ENCODE data around the gene SEM1.
"Not testable (repeated sequence)": the region's sequence is repeated elsewhere in the genome, so short reads cannot be mapped to it uniquely, and the experiment has no call there.

SEM1 gene

DNA sequence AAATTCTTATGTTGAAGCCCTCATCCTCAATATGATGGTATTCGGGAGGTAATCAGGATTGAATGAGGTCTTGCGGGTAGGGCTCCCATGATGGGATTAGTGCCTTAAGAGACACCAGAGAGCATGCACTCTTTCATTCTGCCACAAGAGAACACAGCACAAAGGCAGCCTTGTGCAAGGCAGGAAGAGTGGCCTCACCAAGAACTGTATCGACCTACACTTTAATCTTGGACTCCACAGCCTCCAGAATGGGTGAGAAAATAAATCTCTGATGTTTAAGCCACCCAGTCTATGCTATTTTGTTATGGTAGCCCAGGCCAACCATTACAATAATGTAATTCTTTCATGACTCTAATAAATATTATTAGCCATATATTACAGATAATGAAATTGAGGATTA lies 8.4 kb downstream of the SEM1 start:
- DNase-seq (ENCODE audit: low read depth in 2 of 2), result no peak

DNA sequence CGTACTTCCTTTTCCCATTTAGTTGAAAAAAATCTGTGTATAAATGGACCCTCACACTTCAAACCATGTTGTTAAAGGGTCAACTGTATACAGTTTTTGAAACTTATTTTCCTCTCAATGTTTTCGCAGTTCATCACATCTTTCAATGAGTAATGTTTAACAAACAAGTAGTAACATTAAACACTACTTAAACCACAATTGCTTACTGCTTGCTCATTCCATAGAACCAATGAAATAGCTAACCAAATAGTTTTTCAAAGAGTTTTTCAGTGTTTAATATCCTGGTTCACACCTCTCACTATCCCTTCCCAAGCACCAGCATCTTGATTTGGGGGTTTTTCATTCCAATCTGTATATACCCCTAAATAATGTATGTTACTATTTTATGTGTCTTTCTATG lies 9.1 kb downstream of the SEM1 start:
- DNase-seq (ENCODE audit: low read depth in 2 of 2), result no peak

DNA sequence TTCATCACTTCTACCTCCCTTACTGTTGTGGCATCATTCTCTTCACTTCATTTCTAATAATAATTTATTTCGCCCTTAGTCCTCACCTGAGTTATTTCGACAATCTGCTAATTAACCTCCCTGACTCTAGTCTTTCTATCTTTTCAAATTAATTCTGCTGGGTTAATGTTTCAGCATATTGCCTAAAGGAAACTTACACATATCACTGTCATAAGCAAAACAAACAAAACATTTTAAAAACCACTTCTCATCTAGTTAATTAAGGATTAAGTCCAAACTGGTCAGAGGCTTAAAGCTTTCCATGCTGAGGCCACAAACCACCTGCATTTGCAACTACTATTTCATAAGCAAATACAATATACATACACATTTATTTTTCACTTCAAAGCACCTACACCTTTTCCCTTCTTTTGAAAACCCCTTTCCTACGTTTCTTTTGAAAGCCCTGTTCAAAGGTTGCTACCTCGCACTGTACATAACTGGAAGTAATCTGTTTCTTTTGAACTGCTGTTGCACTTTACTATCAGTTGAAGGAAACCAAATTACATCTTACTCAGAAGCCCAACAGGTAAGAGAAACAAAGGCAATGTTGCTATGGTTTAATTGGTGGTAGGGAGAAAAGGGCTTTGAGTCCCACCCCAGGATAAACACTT lies 10.3 kb downstream of the SEM1 start:
- DNase-seq (ENCODE audit: low read depth in 2 of 2), result no peak

DNA sequence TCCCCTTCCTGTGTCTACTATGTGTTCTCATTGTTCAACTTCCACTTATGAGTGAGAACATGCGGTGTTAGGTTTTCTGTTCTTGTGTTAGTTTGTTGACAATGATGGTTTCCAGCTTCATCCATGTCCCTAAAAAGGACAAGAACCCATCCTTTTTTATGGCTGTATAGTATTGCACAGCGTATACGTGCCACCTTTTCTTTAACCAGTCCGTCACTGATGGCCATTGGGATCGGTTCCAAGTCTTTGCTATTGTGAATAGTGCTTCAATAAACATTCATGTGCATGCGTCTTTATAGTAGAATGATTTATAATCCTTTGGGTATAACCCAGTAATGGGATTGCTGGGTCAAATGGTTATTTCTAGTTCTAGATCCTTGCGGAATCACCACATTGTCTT lies 11.2 kb downstream of the SEM1 start:
- DNase-seq (ENCODE audit: low read depth in 2 of 2), result not testable (repeated sequence)

DNA sequence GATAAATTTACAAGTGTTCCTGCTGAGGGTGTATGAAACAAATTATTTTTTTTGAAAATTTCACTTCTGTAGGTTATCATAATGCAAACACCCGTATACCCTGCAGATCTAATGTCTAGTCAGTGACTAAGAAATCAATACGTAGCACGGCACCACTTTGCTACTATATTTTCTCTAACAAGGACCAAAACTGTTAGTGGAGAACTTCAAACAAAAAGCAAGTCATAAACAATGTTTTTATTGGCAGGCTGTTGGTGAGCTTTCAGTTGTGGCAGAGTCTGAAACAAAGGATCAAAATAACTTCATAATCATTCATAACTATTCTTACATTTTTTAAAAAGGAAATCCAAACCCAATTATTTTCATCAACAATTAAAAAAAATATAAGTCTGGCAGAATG lies 11.8 kb downstream of the SEM1 start:
- no peak for DNase-seq (ENCODE audit: low read depth in 2 of 2)

DNA sequence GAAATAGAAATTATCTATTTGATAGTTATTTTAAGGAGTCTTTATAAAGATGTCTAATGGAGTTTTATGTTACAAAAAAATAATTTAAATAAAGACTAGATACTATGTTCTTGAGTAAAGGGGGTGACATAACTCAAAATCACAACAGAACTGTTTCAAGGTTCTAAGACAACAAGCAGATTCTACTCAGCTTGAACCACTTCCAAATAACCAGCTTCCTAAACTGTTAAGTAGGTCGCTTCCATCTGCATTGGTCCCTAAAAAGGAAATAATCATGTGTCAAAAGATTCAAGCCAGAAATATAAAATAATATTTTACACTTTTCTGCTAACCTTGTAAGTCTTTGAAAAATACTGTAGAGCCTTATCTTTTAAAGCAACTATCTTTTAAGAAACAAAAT lies 14.1 kb downstream of the SEM1 start:
- no peak for DNase-seq (ENCODE audit: low read depth in 2 of 2)

DNA sequence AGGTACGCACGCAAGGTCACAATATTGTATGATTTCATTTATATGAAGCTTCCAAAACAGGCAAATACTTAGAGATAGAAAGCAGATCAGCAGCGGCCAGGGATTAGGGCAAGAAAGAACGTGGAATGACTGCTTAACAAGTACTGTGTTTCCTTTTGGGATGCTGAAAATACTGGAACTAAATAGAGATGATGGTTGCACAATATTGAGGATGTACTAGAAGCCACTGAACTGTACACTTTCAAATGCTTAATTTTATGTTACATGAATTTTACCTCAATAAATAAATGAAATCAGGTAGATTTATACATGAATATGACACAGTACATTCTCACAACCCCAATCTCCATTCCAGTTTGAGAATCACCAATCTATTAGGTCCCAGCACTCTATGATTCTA lies 15.6 kb downstream of the SEM1 start:
- no peak for DNase-seq (ENCODE audit: low read depth in 2 of 2)

DNA sequence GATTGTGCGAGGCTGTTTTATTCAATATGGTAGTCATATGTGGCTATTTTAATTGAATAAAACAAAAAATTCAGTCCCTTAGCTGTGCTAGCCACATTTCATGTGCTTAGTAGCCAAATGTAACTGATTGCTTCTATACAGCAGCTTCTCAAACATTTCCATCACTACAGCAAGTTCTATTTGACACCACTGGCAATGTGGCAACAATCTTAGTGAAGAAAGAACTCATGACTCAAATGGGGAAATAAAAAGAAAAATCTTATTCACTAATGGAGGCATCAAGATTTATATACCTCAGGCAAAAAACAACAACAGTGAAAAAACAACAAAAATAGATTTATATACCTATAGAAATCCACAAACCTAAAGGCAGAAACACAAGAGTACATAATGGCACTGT lies 17.9 kb downstream of the SEM1 start:
- no peak for DNase-seq (ENCODE audit: low read depth in 2 of 2)

DNA sequence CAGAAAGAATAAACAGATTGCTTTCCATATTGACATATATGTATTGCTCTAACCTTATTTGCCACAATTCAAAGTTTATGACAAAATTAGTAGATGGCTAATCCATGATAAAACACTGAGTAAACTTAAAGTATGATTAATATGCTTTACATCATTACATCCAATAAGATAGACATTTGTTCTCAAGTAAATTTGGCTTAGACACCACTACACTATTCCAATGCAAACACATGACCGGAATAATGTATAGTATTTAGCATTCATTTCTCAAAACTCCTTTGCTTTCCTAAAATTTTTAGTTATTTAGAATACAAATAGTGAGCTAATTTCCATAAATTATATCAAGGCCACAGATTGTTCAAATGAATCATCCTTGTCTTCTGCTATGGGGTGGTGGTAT lies 20.2 kb downstream of the SEM1 start:
- no peak for DNase-seq (ENCODE audit: low read depth in 2 of 2)

DNA sequence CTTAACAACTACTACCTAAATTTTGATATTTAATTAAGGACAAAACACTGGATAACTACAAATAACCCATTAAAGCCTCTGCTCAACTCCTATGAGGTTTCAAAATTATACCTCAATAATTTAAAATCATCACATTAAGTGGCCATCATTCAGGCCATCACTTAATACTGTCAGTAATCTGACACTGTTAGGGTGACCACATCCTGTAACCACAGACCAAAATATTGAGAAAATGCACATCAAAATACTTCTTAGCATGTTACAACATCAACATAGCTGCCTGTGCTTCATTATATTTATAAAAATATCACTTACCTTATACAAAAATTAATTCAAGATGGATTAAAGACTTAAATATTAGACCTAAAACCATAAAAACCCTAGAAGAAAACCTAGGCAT lies 23.3 kb downstream of the SEM1 start:
- DNase-seq (ENCODE audit: low read depth in 2 of 2), result no peak

DNA sequence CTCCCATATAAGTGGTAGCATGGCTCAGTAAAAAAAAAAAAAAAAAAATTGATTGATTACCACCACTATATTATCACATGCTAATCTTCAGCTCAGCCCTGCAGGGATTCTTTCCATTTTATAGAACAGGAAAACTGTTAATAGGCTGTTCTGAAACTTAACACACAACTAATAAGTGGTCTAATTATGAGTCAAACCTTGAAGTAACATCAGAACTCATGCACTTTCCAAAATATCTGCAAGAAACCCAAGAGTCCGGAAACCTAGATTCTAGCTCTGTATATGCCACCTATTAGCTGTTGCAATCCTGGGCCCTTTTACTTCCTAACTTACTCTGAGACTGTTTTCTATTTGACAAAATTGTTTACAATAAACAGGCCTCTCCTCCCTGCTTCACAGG lies 23.9 kb downstream of the SEM1 start:
- no peak for DNase-seq (ENCODE audit: low read depth in 2 of 2)

DNA sequence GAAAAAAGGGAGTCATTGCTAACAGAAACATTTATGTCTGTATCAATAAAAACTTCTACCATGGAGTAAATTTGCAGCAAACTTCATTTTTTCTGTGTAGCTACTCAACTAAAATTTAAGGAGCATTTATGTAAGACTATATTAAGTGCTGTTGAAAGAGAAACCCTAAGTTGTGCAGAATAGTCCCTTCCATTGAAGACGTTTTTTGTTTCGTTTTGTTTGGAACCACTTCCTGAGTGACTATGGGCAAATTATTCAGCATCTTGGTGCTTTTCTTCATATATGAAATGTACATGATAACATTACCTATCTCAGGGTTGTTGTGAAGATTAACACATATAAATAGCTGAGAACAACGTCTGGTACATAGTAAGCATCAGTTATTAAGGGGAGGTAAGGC lies 24.3 kb downstream of the SEM1 start:
- no peak for DNase-seq (ENCODE audit: low read depth in 2 of 2)

DNA sequence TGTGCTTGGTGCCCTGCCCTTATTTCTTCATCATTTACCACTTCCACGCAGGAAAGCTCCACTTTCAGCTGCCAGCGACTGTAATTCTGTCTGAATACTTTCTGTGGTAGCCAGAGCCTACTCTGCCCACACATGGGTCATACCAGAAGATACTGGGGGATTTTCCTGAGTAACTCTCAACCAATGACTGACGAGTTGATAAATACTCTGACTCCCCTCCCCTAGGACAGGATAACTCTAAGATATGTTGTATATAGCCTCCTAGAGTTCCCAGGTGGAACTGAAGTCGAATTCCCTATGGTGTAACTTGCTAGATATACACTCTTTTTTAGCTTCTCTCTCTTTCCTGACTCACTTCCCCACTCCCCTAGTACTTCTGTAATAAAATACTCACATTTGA lies 29.8 kb downstream of the SEM1 start:
- no peak for DNase-seq (ENCODE audit: low read depth in 2 of 2)

DNA sequence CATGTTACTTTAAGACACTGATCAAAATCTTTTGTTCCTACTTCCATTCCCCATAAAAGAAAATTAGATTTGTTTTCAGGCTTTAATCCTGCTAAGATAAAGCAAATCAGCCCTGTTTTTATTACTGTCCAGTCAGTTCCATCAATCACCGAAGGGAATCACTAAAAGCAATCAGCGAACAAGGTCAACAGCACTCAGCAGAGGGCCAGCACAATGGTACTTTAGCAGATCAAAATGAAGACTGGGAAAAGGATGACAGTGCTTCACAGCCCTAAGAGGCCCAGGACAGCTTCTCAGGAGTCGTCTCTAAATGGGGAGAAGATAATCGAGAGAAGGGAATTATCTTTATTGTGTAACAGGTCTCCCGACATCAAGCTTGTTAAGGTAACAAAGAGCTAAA lies 32.7 kb downstream of the SEM1 start:
- no peak for DNase-seq (ENCODE audit: low read depth in 2 of 2)

DNA sequence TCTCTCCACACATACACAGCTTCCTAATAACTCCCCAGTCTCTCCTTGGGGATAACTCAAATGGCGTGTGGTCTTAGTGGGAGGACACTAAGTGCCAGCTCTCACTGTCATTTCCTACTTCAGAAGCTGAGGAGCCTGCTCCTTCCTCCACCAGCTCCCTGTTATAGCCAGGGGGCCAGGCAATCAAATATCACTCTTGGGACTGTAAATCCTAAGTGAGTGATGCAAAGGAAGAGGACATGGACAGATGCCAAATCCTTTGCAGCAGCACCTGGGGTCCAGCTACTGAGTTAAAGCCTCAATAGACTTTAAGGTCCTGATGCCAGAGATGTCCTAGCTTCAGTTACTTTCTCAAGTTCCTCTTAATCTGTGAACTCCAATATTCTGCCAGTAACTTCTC lies 34.1 kb downstream of the SEM1 start:
- no peak for DNase-seq (ENCODE audit: low read depth in 2 of 2)

DNA sequence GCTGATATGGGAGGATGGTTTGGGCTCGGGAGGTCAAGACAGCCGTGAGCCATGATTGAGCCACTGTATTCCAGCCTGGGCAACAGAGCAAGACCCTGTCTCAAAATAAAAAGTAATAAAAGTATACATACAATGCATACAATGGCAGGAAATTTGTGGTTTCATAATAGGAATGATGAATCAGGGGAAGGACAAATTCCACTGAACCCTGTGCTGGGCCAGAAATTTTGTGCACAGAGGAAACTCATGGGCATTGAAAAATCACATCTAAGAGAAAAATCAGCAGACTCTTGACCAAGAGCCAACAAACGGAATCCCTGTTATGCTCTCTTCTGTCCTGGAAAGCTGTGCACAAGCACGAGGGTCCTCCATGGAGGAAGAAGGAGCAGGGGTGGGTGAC lies 35.1 kb downstream of the SEM1 start:
- DNase-seq (ENCODE audit: low read depth in 2 of 2), result no peak

DNA sequence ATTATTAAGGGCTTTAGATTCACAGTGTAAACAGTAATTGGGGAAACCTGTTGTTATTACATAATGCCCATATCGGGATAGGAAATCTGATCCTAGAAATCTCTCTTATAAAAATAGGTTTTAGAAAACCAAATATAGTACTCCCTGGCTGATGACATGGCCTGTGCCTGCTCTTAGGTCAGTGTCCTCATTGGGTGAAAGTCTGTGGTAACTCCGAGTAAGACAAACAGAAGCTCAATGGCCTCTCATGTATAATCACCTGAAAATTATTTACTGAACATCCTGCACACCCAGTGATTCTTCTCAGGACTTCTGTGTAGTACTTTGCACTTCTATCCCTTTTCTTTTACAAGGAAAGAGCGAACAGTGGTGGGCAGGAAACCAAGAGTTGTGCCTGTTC lies 37.8 kb downstream of the SEM1 start:
- DNase-seq (ENCODE audit: low read depth in 2 of 2), result no peak

DNA sequence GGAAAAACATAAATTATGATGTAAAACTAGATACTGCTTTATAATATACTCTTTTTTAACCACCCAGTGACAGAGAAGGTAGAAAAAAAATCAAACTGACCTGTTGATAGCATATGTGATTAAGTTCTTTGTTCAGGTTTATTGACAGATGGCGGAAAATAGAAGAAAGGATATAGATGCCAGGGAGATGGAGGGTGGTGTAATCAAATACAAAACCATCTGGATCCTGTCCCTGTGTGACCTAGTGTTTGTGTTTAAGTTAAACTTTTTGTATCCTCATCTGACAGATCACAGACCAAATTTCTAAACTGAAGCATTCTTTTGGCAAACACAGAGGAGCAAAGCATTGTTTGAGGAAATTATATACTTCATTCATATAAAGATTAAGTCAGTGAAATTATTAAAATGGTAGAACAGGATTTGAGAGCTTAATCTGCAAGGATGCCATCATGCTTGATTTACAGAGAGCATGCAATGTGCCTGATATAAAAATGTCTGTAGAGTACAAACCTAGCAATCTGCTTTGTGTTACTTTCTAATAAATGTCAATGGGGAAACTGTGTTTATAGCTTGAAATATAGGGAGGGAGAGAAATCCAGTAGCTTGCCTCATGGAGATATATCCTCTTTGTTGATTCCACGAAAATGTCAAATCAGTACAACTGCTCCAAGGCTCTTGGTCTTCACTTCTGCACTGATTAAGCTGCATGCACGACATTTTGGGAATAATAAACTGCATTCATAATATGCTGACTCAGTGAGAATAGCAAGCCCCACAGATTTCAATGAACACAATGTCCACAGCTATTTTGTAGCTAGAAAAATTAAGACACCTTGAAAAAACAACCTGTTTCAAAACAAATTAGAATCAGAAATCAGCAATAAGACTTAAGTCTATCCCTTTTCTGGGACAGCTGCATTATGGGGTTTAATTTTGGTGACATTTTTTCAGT lies 39.0 kb downstream of the SEM1 start:
- DNase-seq (ENCODE audit: low read depth in 2 of 2), result no peak

DNA sequence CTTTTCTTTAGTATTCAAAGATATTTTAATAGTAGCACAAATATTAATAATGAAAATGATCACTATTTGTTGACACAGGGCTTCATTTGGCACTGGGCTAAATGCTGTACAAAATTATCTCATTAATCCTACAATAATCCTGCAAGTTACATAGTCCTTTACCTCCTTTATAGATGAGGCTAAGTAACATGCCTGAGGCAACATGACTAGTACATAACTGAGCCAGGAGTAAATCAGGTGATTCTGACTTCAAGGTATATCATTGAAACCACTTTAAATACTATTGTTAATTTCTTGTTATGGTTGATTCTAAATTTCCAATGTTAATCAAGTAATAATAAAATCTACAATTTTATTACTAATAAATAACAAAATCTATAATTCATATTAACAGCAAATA lies 39.8 kb downstream of the SEM1 start:
- DNase-seq (ENCODE audit: low read depth in 2 of 2), result no peak

DNA sequence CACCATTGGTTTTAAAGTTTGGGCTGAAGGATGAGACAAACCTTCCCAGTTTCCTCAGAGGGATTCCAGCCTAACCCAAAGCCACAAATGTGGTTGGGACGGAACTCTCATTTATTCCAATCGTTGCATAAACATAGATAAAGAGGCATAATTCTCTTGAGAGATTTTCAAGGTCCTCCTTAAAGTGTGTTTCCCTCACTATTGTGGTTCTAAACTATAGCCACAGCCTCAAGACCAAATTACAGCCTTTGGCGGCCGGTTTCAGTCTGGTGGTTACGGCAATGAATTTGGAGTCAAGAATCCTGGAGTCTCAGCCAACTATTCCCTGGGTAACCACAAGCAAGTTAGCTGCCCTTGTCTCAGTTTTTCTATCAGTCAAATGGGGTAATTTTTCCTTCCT lies 42.6 kb downstream of the SEM1 start:
- DNase-seq (ENCODE audit: low read depth in 2 of 2), result no peak

DNA sequence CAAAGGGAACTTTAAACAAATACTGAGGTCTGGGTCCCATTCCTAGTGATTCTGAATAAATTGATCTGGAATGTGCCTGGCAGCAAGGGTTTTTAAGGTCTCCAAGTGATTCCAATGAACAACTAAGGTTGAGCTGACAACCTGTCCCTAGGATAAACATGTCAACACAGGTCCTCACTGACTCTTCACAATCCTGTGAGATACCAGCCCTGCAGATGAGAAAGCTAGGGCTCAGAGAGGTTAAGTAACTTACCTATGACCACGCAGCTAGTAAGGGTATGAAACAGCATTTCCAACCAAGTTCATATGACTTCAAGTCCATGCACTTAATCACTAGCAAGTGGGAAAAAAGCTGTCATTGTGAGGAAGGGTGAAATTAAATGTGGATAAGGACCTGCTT lies 44.0 kb downstream of the SEM1 start:
- DNase-seq (ENCODE audit: low read depth in 2 of 2), result no peak

DNA sequence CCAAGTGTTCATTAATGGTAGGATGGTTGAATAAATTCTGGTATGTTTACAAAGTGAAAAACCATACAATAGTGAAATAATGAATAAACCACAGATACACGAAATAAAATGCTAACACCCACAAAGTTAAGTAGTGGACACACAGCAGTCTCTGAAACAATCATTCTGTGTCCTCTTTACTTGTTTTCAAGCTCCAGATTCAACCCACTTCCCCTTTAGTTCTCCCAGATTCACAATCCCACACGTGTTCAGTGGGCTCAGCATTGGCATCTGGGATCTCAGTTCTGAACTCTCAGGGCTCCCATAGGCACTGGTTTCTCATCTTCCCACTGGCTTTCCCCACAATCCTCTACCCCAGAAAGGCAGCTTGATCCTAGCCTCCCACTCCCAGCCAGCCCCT lies 44.9 kb downstream of the SEM1 start:
- no peak for DNase-seq (ENCODE audit: low read depth in 2 of 2)

DNA sequence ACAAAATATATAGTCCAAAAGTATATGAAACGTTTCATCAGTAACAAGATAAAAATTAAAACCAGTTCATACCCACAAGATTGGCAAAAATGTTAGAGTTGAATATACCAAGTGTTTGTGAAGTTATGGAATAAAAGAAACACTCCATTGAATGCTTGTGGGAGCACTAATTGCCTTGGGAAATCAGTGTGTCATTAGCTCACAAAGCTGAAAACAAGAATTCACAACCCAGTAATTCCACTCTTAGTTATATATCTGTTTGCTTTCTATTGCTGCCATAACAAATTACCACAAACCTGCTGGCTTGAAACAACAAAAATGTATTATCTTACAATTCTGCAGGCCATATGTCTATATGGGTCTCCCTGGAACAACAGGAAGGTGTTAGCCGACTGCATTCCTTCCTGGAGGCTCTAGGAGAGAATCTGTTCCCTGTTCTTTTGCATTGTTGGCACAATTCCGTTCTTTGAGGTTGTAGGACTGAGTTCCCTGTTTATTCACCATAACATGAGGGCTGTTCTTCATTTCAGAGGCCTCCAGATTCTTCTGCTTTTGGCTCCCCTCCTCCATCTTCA lies 45.7 kb downstream of the SEM1 start:
- no peak for DNase-seq (ENCODE audit: low read depth in 2 of 2)

Data from stimulated activated CD8-positive, alpha-beta memory T cell treated with anti-CD3 and anti-CD28 coated beads, Interleukin-7, amount 100 ng/mL, for 4 hours (primary cell).